Measurements from ENCODE around the gene RPS3A. TPM values are rescaled to one million over a fixed set of nuclear protein-coding genes. Genes with fewer than 3 reads are reported as not detected.
"Not testable (repeated sequence)": the region's sequence is repeated elsewhere in the genome, so short reads cannot be mapped to it uniquely, and the experiment has no call there.

The RPS3A gene
- 1,000 to 10,000 TPM; 2,606 to 2,707 TPM for total RNA-seq

GRCh38 chr4:151099229-151099975 is at the start of gene RPS3A:
Gene RPS3A, plus strand, starts transcription at chr4:151099628. Its CDS starts 25 bp downstream, at chr4:151099653.
- peaks cover 0 to 3% of the 10 kb centered on the region in 2 donors for H3K9me3 Mint-ChIP-seq
- H3K36me3 Mint-ChIP-seq (ENCODE audit: insufficient read depth in 2 of 2) = peaks cover 22 to 35% of the 10 kb centered on the region in 2 donors
- DNase-seq (peak; percentile 96 to 99), ATAC-seq (replicated peaks in 1 of 2) (peak; percentile 90 to 91)
- H3K4me1 Mint-ChIP-seq (ENCODE audit: low read depth) = peaks cover 71% of the 10 kb centered on the region
- peak within 1 kb of the TSS; percentile 96 to 97 for H3K4me3 Mint-ChIP-seq
- peak within 1 kb of the TSS; percentile 99 for H3K27ac Mint-ChIP-seq
- H3K27me3 Mint-ChIP-seq (ENCODE audit: low read depth) = no peaks in the 10 kb centered on the region

GRCh38 chr4:151052785-151053184 is 46.6 kb upstream of the RPS3A start:
- no peaks in the 10 kb centered on the region for H3K36me3 Mint-ChIP-seq (ENCODE audit: insufficient read depth in 2 of 2)
- H3K27ac Mint-ChIP-seq = no peak overlapping the region
- ATAC-seq (replicated peaks in 1 of 2) (no peak), DNase-seq (no peak)
- H3K4me1 Mint-ChIP-seq (ENCODE audit: low read depth) = no peaks in the 10 kb centered on the region
- H3K9me3 Mint-ChIP-seq = no peaks in the 10 kb centered on the region
- no peaks in the 10 kb centered on the region for H3K27me3 Mint-ChIP-seq (ENCODE audit: low read depth)
- H3K4me3 Mint-ChIP-seq = no peak overlapping the region

GRCh38 chr4:151055539-151055938 is 43.9 kb upstream of the RPS3A start:
- H3K27me3 Mint-ChIP-seq (ENCODE audit: low read depth) = no peaks in the 10 kb centered on the region
- H3K36me3 Mint-ChIP-seq (ENCODE audit: insufficient read depth in 2 of 2) = no peaks in the 10 kb centered on the region
- ATAC-seq (replicated peaks in 1 of 2) = no peak
- no peak overlapping the region for H3K4me3 Mint-ChIP-seq
- no peaks in the 10 kb centered on the region for H3K9me3 Mint-ChIP-seq
- H3K4me1 Mint-ChIP-seq (ENCODE audit: low read depth) = no peaks in the 10 kb centered on the region
- no peak overlapping the region for H3K27ac Mint-ChIP-seq
- DNase-seq = no peak

- H3K4me3 Mint-ChIP-seq; H3K4me1 Mint-ChIP-seq (ENCODE audit: low read depth); H3K27me3 Mint-ChIP-seq (ENCODE audit: low read depth); H3K36me3 Mint-ChIP-seq (ENCODE audit: insufficient read depth in 2 of 2); DNase-seq; H3K9me3 Mint-ChIP-seq; H3K27ac Mint-ChIP-seq: not testable (repeated sequence)
- ATAC-seq (replicated peaks in 1 of 2) = peak in 1 of 2 donors; percentile 75
Observed at GRCh38 chr4:151063143-151063542, 36.3 kb upstream of the RPS3A start.

- no peaks in the 10 kb centered on the region for H3K36me3 Mint-ChIP-seq (ENCODE audit: insufficient read depth in 2 of 2)
- no peaks in the 10 kb centered on the region for H3K9me3 Mint-ChIP-seq
- no peak overlapping the region for H3K27ac Mint-ChIP-seq
- ATAC-seq (replicated peaks in 1 of 2) = no peak
- peaks cover 10% of the 10 kb centered on the region for H3K4me1 Mint-ChIP-seq (ENCODE audit: low read depth)
- no peak for DNase-seq
- no peaks in the 10 kb centered on the region for H3K27me3 Mint-ChIP-seq (ENCODE audit: low read depth)
- no peak overlapping the region for H3K4me3 Mint-ChIP-seq
Observed at GRCh38 chr4:151067316-151067970, 32.0 kb upstream of the RPS3A start.

GRCh38 chr4:151074416-151074916 is 25.0 kb upstream of the RPS3A start:
- no peaks in the 10 kb centered on the region for H3K36me3 Mint-ChIP-seq (ENCODE audit: insufficient read depth in 2 of 2)
- no peak for ATAC-seq (replicated peaks in 1 of 2)
- H3K27ac Mint-ChIP-seq = no peak overlapping the region
- no peak overlapping the region for H3K4me3 Mint-ChIP-seq
- no peaks in the 10 kb centered on the region for H3K9me3 Mint-ChIP-seq
- H3K27me3 Mint-ChIP-seq (ENCODE audit: low read depth) = no peaks in the 10 kb centered on the region
- H3K4me1 Mint-ChIP-seq (ENCODE audit: low read depth) = peaks cover 9% of the 10 kb centered on the region
- DNase-seq = no peak

- H3K27ac Mint-ChIP-seq; H3K4me3 Mint-ChIP-seq; H3K4me1 Mint-ChIP-seq (ENCODE audit: low read depth); H3K27me3 Mint-ChIP-seq (ENCODE audit: low read depth); H3K36me3 Mint-ChIP-seq (ENCODE audit: insufficient read depth in 2 of 2); H3K9me3 Mint-ChIP-seq: not testable (repeated sequence)
- ATAC-seq (replicated peaks in 1 of 2) = peak; percentile 73 to 87
- DNase-seq = peak in 1 of 2 donors; percentile 13
Observed at GRCh38 chr4:151077978-151078377, 21.4 kb upstream of the RPS3A start.

GRCh38 chr4:151087467-151087866 is 12.0 kb upstream of the RPS3A start:
- no peak overlapping the region for H3K4me3 Mint-ChIP-seq
- H3K27me3 Mint-ChIP-seq (ENCODE audit: low read depth) = no peaks in the 10 kb centered on the region
- H3K4me1 Mint-ChIP-seq (ENCODE audit: low read depth) = no peaks in the 10 kb centered on the region
- H3K9me3 Mint-ChIP-seq = no peaks in the 10 kb centered on the region
- no peak for DNase-seq
- no peak for ATAC-seq (replicated peaks in 1 of 2)
- no peak overlapping the region for H3K27ac Mint-ChIP-seq
- H3K36me3 Mint-ChIP-seq (ENCODE audit: insufficient read depth in 2 of 2) = no peaks in the 10 kb centered on the region

GRCh38 chr4:151091047-151091446 is 8.4 kb upstream of the RPS3A start:
- Mint-ChIP-seq H3K36me3 (ENCODE audit: insufficient read depth in 2 of 2) (peaks cover 0 to 3% of the 10 kb centered on the region in 2 donors), H3K4me3 (no peak overlapping the region), H3K27me3 (ENCODE audit: low read depth) (no peaks in the 10 kb centered on the region), H3K27ac (no peak overlapping the region), H3K4me1 (ENCODE audit: low read depth) (peaks cover 16% of the 10 kb centered on the region), H3K9me3 (peaks cover 0 to 3% of the 10 kb centered on the region in 2 donors)
- no peak for ATAC-seq (replicated peaks in 1 of 2)
- DNase-seq = no peak

- no peaks in the 10 kb centered on the region for H3K27me3 Mint-ChIP-seq (ENCODE audit: low read depth)
- DNase-seq (no peak), ATAC-seq (replicated peaks in 1 of 2) (no peak)
- no peak overlapping the region for H3K4me3 Mint-ChIP-seq
- H3K4me1 Mint-ChIP-seq (ENCODE audit: low read depth) = peaks cover 27% of the 10 kb centered on the region
- no peak overlapping the region for H3K27ac Mint-ChIP-seq
- peaks cover 0 to 3% of the 10 kb centered on the region in 2 donors for H3K36me3 Mint-ChIP-seq (ENCODE audit: insufficient read depth in 2 of 2)
- peaks cover 0 to 3% of the 10 kb centered on the region in 2 donors for H3K9me3 Mint-ChIP-seq
Observed at GRCh38 chr4:151092488-151092887, 6.9 kb upstream of the RPS3A start.

GRCh38 chr4:151093203-151093602 is 6.2 kb upstream of the RPS3A start:
- DNase-seq (no peak), ATAC-seq (replicated peaks in 1 of 2) (no peak)
- H3K27me3 Mint-ChIP-seq (ENCODE audit: low read depth) = no peaks in the 10 kb centered on the region
- H3K36me3 Mint-ChIP-seq (ENCODE audit: insufficient read depth in 2 of 2) = peaks cover 0 to 3% of the 10 kb centered on the region in 2 donors
- H3K4me1 Mint-ChIP-seq (ENCODE audit: low read depth) = peaks cover 32% of the 10 kb centered on the region
- H3K27ac Mint-ChIP-seq = no peak overlapping the region
- H3K9me3 Mint-ChIP-seq = peaks cover 0 to 3% of the 10 kb centered on the region in 2 donors
- no peak overlapping the region for H3K4me3 Mint-ChIP-seq

GRCh38 chr4:151094290-151094751 is 5.1 kb upstream of the RPS3A start:
- Mint-ChIP-seq H3K4me1 (ENCODE audit: low read depth) (peaks cover 41% of the 10 kb centered on the region), H3K4me3 (no peak overlapping the region), H3K27me3 (ENCODE audit: low read depth) (no peaks in the 10 kb centered on the region), H3K36me3 (ENCODE audit: insufficient read depth in 2 of 2) (peaks cover 0 to 3% of the 10 kb centered on the region in 2 donors), H3K27ac (no peak overlapping the region), H3K9me3 (peaks cover 0 to 3% of the 10 kb centered on the region in 2 donors)
- DNase-seq (no peak), ATAC-seq (replicated peaks in 1 of 2) (no peak)

- Mint-ChIP-seq H3K27ac (peak overlapping the region; percentile 32), H3K9me3 (peaks cover 0 to 3% of the 10 kb centered on the region in 2 donors), H3K27me3 (ENCODE audit: low read depth) (no peaks in the 10 kb centered on the region), H3K4me1 (ENCODE audit: low read depth) (peaks cover 44% of the 10 kb centered on the region), H3K36me3 (ENCODE audit: insufficient read depth in 2 of 2) (peaks cover 6 to 8% of the 10 kb centered on the region in 2 donors), H3K4me3 (peak overlapping the region in 1 of 2 donors; percentile 22)
- DNase-seq (no peak), ATAC-seq (replicated peaks in 1 of 2) (no peak)
Observed at GRCh38 chr4:151095142-151095541, 4.3 kb upstream of the RPS3A start.

Data from activated T-cell treated with anti-CD3 and anti-CD28 coated beads, Interleukin-2, amount 50 U/mL, for 72 hours (primary cell).